ENCODE results near the gene TRIM8. TPM values are rescaled to one million over a fixed set of nuclear protein-coding genes. Genes with fewer than 3 reads are reported as not detected.

Gene TRIM8
- total RNA-seq, 1 donor from 2014 or later: 99.6 TPM

DNA sequence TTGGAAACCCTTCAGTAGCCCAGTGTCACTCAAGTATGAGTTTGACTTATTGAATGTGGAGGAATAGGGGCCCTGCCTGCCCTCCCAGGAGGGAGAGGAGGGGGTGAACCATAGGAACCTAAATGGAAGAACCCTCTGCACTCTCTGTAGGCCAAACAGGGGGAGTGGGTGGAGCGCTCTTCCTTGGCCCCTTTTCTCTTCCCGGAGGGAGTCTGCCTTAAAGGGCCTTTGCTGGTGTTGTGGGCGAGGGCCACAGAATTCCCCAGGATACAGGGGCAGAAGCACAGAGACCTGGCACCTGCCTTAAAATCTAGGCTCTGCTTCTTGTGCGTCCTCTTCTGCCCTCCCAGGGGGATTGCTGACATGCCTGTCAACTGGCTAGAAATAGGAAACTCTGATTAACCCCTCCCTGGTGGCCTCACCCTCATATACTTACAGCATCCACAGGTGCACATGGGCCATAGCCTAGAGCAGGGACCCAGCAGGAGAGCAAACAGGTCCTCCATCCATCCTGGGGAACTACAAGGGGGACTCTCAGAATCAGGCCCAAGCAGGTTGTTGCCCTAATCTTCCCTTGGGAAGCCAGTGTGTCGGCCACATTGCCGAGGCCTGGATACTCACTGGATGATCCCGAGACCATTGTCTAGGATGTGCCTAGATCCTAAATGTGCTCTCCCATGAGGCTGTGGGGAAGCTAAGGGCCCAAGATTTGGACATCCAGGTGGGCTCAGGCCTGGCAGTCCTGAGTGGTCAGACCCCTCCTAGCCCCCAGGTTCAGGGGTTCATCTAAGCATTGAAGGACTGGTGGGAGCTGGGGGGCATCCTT is 3.4 kb downstream of the TRIM8 start:
- DNase-seq (ENCODE audit: low spot score): no peak
- intact Hi-C loops (cut with DNase I): loop anchor here (2.0 to 5.0 kb wide), 2 partner anchors 21 to 65 kb away; partner anchors contain the start of genes ARL3 and SFXN2

- DNase-seq (ENCODE audit: low spot score): no peak
- intact Hi-C loops (cut with DNase I): loop anchor here (2.0 to 5.0 kb wide), 2 partner anchors 20 to 64 kb away; partner anchors contain the start of genes ARL3 and SFXN2
Measured at GRCh38 chr10:102648269-102648888, 4.1 kb downstream of the TRIM8 start.

DNA sequence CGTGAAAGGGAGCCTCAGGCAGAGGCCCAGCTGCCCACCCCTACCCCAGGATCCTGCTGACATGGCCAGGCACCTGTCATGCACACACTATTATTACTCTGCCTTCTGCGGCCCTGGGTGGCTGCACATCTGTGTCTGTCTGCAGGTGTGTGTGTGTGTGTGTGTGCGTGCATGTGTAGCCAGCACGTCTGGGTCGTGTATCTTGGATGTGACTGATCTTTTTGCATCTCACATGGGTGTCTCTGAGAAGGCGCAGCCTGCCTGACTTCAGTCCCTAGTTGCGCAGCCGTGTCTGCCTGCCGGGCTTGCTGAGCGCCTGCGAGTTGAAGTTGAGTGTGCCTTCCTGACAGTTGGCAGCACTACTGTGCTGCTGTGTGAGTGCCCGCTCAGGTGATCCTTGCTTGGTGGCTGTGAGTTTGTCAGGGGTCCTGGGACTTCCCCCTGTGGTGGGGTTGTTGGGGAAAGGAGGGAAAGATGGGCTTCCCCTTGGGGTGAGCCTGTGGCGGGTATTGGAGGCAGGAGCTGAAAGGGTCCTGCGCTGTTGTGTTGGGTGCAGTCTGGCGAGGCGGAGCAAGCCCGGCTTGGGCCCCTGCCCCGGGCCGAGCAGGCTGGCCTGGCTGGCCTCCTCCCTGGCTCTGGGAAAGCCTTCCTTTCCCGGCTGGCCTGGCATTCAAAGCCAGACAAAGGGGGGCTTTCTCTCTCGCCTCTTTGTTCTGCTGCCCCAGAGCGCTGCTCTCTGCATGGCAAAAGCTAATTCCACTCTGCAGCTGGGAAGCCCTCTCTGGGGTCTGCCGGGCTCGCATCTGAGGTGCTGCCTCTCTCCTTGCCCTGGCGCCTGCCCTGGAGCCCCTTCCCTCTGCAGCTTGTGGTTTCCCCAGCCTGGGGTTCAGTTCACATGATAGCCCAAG is 4.9 kb downstream of the TRIM8 start:
- DNase-seq (ENCODE audit: low spot score): peak; percentile 75
- intact Hi-C loops (cut with DNase I): loop anchor here (2.0 to 5.0 kb wide), 2 partner anchors 20 to 63 kb away; partner anchors contain the start of genes ARL3 and SFXN2

GRCh38 chr10:102649797-102650654 is 5.7 kb downstream of the TRIM8 start:
- intact Hi-C loops (cut with DNase I): loop anchor here (2.0 to 5.0 kb wide), 2 partner anchors 19 to 62 kb away; partner anchors contain the start of genes ARL3 and SFXN2
- DNase-seq (ENCODE audit: low spot score): no peak

GRCh38 chr10:102650655-102651454 is 6.6 kb downstream of the TRIM8 start:
- intact Hi-C loops (cut with DNase I): no loop called here

GRCh38 chr10:102651455-102652169 is 7.3 kb downstream of the TRIM8 start:
- peak; percentile 69 for DNase-seq (ENCODE audit: low spot score)
- intact Hi-C loops (cut with DNase I): no loop called here

More at GRCh38 chr10:102650655-102651454, 6.6 kb downstream of the TRIM8 start:
- no peak for DNase-seq (ENCODE audit: low spot score)

DNA sequence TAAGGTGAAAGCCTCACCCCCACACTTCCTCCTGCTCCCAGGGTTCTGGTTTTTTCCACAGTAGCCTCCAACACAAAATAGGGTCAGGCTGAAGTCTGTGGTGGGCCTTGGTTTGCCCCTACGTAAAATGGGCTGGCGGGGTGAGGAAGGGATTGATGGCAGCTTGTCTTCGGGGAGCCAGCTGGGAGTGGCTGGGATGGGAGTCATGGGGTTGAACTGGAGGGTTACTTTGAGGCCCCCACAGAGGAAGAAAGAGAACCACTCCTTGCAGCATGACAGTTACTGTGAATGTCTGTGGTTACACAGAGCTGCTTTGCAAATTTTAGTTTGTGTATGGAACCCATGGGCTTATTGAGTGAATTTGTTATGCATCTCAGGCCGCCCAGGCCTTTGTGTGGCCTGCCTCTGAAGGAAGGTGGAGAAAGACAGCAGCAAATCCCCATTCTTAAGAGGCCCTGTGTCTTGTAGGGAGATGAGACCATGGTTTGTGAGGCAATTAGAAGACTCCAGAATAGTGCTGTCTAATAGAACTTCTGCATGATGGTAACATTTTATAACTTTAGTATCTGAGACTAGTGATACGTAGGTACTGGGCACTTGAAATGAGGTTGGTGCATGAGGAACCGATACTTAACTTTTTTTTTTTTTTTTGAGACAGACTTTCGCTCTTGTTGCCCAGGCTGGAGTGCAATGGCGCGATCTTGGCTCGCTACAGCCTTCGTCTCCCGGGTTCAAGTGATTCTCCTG is 8.1 kb downstream of the TRIM8 start:
- no peak for DNase-seq (ENCODE audit: low spot score)
- intact Hi-C loops (cut with DNase I): no loop called here

- no peak for DNase-seq (ENCODE audit: low spot score)
- intact Hi-C loops (cut with DNase I): no loop called here
Measured at GRCh38 chr10:102653060-102653459, 8.8 kb downstream of the TRIM8 start.

- intact Hi-C loops (cut with DNase I): no loop called here
- DNase-seq (ENCODE audit: low spot score): no peak
Measured at GRCh38 chr10:102654566-102654965, 10.3 kb downstream of the TRIM8 start.

DNA sequence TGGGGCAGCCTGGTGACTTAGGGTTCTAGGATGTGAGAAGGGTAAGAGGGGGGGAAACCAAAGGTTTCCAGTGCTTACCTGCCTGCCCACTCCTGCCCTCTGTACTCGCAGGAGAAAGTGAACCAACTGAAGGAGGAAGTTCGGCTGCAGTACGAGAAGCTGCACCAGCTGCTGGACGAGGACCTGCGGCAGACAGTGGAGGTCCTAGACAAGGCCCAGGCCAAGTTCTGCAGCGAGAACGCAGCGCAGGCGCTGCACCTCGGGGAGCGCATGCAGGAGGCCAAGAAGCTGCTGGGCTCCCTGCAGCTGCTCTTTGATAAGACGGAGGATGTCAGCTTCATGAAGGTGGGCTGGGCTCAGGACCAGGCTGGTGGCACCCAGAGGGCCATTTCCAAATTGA is 10.7 kb downstream of the TRIM8 start:
- DNase-seq (ENCODE audit: low spot score): no peak
- intact Hi-C loops (cut with DNase I): no loop called here

- intact Hi-C loops (cut with DNase I): no loop called here
- no peak for DNase-seq (ENCODE audit: low spot score)
Measured at GRCh38 chr10:102656026-102656425, 11.7 kb downstream of the TRIM8 start.

DNA sequence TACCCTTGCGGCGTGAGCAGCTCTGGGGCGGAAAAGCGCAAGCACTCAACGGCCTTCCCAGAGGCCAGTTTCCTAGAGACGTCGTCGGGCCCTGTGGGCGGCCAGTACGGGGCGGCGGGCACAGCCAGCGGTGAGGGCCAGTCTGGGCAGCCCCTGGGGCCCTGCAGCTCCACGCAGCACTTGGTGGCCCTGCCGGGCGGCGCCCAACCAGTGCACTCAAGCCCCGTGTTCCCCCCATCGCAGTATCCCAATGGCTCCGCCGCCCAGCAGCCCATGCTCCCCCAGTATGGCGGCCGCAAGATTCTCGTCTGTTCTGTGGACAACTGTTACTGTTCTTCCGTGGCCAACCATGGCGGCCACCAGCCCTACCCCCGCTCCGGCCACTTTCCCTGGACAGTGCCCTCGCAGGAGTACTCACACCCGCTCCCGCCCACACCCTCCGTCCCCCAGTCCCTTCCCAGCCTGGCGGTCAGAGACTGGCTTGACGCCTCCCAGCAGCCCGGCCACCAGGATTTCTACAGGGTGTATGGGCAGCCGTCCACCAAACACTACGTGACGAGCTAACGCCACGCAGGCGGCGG is 12.6 kb downstream of the TRIM8 start:
- intact Hi-C loops (cut with DNase I): no loop called here
- no peak for DNase-seq (ENCODE audit: low spot score)

DNA sequence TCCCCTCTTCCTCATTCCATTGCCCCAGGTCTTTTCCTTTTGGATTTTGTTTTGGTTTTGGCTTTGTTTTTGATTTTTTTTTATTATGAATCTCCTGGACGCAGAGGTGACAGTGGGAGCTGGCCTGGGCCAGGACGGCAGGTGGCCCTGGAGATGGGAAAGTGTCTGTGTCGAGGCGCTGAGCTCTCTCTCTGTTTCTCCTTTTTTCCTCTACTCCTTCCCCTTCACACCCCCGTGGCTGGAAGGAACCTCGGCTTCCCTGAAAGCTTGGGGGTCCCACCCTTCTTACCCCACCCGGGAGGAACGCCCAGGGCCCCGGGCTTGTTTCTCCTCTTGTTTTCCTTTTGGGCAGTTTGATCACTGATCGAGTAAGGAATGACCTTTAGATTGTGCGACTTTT is 13.2 kb downstream of the TRIM8 start:
- intact Hi-C loops (cut with DNase I): no loop called here
- no peak for DNase-seq (ENCODE audit: low spot score)

GRCh38 chr10:102657984-102658724 is 13.9 kb downstream of the TRIM8 start:
- DNase-seq (ENCODE audit: low spot score): peak; percentile 35

GRCh38 chr10:102658802-102659201 is 14.5 kb downstream of the TRIM8 start:
- DNase-seq (ENCODE audit: low spot score): peak; percentile 62
- intact Hi-C loops (cut with DNase I): no loop called here

More at GRCh38 chr10:102657984-102658724, 13.9 kb downstream of the TRIM8 start:
- intact Hi-C loops (cut with DNase I): no loop called here

Data from cardiac septum (tissue), 1 donor.